GM21576 (cell line): ENCODE results near the gene PDCD6IP.
"Not testable (repeated sequence)": the region's sequence is repeated elsewhere in the genome, so short reads cannot be mapped to it uniquely, and the experiment has no call there.

Experiments used
- ATAC-seq: cut with Tn5 transposase; IDR thresholded peaks from one replicate; pipeline ENCODE4 v1.9.1; 2021; ENCODE audit warnings: mild to moderate bottlenecking, moderate library complexity; ENCODE audit not compliant: unreplicated experiment

Gene PDCD6IP, protein sequence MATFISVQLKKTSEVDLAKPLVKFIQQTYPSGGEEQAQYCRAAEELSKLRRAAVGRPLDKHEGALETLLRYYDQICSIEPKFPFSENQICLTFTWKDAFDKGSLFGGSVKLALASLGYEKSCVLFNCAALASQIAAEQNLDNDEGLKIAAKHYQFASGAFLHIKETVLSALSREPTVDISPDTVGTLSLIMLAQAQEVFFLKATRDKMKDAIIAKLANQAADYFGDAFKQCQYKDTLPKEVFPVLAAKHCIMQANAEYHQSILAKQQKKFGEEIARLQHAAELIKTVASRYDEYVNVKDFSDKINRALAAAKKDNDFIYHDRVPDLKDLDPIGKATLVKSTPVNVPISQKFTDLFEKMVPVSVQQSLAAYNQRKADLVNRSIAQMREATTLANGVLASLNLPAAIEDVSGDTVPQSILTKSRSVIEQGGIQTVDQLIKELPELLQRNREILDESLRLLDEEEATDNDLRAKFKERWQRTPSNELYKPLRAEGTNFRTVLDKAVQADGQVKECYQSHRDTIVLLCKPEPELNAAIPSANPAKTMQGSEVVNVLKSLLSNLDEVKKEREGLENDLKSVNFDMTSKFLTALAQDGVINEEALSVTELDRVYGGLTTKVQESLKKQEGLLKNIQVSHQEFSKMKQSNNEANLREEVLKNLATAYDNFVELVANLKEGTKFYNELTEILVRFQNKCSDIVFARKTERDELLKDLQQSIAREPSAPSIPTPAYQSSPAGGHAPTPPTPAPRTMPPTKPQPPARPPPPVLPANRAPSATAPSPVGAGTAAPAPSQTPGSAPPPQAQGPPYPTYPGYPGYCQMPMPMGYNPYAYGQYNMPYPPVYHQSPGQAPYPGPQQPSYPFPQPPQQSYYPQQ

GRCh38 chr3:33798418-33799201 is at the start of gene PDCD6IP:
PDCD6IP (plus strand) TSS chr3:33798630; CDS start chr3:33798729, 99 bp downstream.
- peak; percentile 90 for ATAC-seq

GRCh38 chr3:33749546-33750210 is 48.8 kb upstream of the PDCD6IP start:
- no peak for ATAC-seq

GRCh38 chr3:33750211-33750548 is 48.2 kb upstream of the PDCD6IP start:
- no peak for ATAC-seq

DNA sequence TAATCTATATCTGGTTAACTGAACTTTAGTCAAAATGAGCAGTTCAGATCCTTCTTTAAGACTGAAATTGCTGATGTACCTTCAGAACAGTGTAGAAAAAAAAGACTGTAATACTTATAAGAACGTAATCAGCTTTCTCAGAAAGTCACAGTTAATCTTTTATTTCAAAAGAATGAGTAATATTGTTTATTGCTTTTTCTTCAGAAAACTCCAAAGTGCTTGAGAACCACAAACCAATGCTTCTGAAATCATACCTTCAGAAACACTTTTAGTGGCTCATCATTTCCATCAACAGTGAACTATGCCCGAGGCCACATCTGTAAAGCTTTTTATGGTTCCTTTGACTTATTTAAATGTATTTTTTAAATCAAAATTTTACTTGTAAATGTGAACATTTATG is 47.1 kb upstream of the PDCD6IP start:
- no peak for ATAC-seq

- not testable (repeated sequence) for ATAC-seq
These were observed 44.0 kb upstream of the PDCD6IP start for GRCh38 chr3:33754391-33754790.

- no peak for ATAC-seq
These were observed 40.1 kb upstream of the PDCD6IP start for GRCh38 chr3:33758281-33758680.

DNA sequence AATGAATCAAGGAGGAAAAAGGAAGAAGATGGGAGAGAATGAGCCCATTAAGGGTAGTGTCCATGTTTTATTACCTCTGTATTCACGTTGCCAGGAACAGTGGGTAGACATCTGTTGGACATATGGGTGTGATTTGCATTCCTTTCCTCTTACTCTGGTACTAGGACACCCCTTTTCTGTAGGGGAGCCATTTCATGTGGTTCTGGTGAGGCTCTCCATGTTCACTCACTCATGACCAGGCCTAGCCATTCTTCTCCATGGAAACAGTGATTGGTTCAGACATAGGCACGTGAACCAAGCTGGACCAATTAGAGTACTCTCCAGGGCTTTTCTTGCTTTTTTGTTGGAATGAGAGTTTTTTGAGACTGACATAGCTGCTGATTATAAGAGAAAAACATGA is 39.6 kb upstream of the PDCD6IP start:
- no peak for ATAC-seq

DNA sequence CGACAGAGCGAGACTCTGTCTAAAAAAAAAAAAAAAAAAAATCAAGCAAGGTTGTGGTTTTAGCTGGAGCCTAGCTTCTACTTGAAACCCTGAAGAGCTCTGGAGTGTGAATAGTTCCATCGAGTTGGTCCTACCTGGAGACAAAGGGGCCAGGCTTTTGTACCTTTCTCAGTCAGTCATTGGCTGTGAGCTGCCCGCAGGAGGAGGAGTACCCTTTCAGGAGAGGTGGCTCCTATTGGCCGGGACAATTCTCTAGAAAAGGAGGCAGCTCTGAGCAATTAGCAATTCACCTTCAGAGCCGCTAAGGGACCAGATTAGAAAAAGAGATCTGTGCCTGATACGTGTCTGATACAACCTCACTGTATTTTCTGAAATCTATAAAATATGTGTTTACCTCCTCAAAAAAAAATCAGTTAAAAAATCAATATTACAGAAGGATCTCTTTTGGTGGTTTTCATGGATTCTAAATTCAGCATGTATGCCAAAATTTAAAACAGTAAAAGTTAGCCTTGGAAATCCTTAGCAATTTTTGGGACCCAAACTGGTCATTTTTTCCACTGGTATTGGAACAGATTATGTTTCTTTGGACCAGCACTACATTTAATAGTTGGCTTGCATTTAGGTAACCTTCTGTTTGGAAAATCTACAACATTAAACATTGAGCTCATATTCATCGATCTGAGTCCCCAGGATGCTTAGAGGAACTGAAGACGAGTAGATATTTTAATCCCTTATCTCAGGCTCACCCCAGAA is 29.7 kb upstream of the PDCD6IP start:
- no peak for ATAC-seq

GRCh38 chr3:33773637-33774036 is 24.8 kb upstream of the PDCD6IP start:
- no peak for ATAC-seq

- ATAC-seq = no peak
These were observed 23.1 kb upstream of the PDCD6IP start for GRCh38 chr3:33775363-33775762.

DNA sequence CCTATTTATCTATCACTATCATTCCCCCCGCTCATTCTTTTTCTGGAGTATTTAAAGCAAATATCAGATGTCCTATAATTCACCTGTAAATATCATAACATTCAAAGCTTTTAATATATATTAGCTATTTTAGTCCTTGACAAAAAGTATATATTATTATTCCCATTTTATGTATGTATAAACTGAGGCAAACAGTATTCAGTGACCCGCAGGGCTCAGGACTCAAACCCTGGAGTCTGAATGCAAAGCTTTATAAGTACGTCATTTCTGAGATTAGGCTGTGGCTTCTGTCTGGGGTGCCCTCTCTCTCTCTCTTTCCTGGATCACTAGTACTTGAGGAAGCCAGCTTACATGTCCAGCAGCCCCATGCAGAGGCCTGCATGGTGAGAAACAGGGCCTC is 20.4 kb upstream of the PDCD6IP start:
- no peak for ATAC-seq

DNA sequence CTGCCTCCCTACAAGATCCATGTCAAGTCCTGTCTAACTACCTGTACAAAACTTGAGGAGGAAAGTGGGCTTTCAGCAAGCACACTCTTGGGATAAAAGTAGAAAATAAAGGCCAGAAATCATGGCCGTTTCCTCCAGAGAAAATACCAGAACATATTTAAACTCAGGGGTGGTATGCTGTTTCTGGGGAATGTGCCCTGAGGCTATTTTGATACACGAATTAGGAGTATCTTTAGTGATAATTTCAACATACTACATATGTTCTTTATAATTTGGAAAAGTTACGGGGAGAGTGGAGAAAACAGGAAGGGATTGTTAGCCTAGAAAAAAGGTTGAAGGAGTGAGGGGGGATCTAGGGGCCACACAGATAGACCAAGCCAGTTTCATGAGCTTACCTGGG is 18.7 kb upstream of the PDCD6IP start:
- no peak for ATAC-seq

- ATAC-seq = not testable (repeated sequence)
These were observed 17.0 kb upstream of the PDCD6IP start for GRCh38 chr3:33781413-33781812.

GRCh38 chr3:33786565-33787327 is 11.7 kb upstream of the PDCD6IP start:
- ATAC-seq = no peak

- ATAC-seq = peak; percentile 84
These were observed 11.0 kb upstream of the PDCD6IP start for GRCh38 chr3:33787328-33788009.

GRCh38 chr3:33789183-33789954 is 9.1 kb upstream of the PDCD6IP start:
- ATAC-seq = no peak

DNA sequence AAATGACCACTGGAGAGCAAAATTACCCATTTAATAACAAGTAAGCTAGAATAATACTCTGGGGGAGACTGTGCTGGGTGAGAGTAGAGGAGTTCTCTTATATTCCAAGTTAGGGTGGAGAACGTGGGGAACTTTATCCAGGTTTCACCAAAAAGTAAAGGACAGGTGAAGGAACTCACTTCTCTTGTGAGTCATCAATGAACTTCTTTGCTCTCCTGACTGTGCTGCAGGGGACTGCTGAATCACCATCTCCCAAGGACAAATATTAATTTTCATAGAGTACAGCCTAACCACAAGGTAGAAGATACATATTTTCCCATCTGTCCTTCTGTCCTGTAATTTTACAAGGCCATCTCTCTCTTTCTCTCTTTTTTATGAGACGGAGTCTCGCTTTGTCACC is 8.3 kb upstream of the PDCD6IP start:
- no peak for ATAC-seq
